B cell (primary cell): ENCODE measurements around the gene PELI2.

ENCODE experiments used
- EZH2 ChIP-seq: IDR thresholded peaks from 2 replicates; pipeline ENCODE4 v1.6.1; 2012; ENCODE audit warnings: borderline replicate concordance, low read depth, mild to moderate bottlenecking, moderate library complexity, low read length; ENCODE audit not compliant: insufficient read depth, poor library complexity, severe bottlenecking
- TF ChIP-seq, protein P1 (sequence below): fragments of 200-600 bp; IDR thresholded peaks from one replicate; pipeline ENCODE4 v1.8.0; 2022; ENCODE audit warnings: antibody characterized with exemption, mild to moderate bottlenecking

DNA sequence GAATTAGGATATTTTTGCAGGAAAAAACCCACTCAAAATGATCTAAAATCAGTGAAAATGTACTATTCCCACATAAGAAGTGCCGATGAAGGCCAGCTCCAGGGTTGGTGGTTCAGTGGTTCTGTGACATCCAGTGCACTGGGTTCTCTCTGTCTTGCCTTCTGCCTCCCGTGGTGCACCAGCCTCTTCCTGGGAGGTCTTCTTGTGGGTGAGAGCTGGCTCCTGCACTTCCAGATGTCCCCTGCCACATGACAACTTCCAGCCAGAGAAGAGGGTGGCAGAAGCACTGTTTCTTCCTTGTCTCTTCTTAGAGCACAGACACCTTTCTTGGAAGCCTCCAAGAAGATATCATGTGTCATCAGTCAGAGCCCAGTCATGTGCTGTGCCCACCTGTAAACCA, 170.9 kb downstream of the PELI2 start:
- TF ChIP-seq, protein P1, sequence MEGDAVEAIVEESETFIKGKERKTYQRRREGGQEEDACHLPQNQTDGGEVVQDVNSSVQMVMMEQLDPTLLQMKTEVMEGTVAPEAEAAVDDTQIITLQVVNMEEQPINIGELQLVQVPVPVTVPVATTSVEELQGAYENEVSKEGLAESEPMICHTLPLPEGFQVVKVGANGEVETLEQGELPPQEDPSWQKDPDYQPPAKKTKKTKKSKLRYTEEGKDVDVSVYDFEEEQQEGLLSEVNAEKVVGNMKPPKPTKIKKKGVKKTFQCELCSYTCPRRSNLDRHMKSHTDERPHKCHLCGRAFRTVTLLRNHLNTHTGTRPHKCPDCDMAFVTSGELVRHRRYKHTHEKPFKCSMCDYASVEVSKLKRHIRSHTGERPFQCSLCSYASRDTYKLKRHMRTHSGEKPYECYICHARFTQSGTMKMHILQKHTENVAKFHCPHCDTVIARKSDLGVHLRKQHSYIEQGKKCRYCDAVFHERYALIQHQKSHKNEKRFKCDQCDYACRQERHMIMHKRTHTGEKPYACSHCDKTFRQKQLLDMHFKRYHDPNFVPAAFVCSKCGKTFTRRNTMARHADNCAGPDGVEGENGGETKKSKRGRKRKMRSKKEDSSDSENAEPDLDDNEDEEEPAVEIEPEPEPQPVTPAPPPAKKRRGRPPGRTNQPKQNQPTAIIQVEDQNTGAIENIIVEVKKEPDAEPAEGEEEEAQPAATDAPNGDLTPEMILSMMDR = no peak
- TF ChIP-seq EZH2 = no peak
